GM13976 (cell line): ENCODE data around the gene KRTAP10-2.
"Not testable (repeated sequence)": the region's sequence is repeated elsewhere in the genome, so short reads cannot be mapped to it uniquely, and the experiment has no call there.

Experiments
- DNase-seq: peaks from one replicate; pipeline ENCODE4 v3.0.0; 2012; ENCODE audit warnings: low spot score
- in situ Hi-C: fragments of 300-500 bp; cut with MboI; formaldehyde crosslinking; loops from one replicate; pipeline ENCODE4 v1.12.0; 2022; ENCODE audit warnings: low sequenced_read_pairs, mixed read lengths, inconsistent platforms; ENCODE audit not compliant: unreplicated experiment
- TF ChIP-seq, protein P1 (sequence below): IDR thresholded peaks from 2 replicates; pipeline ENCODE4 v1.5.1; 2012; ENCODE audit warnings: borderline replicate concordance, mild to moderate bottlenecking; ENCODE audit not compliant: insufficient read depth; ENCODE audit errors: extremely low read depth, missing control alignments, control extremely low read depth

KRTAP10-2 gene

DNA sequence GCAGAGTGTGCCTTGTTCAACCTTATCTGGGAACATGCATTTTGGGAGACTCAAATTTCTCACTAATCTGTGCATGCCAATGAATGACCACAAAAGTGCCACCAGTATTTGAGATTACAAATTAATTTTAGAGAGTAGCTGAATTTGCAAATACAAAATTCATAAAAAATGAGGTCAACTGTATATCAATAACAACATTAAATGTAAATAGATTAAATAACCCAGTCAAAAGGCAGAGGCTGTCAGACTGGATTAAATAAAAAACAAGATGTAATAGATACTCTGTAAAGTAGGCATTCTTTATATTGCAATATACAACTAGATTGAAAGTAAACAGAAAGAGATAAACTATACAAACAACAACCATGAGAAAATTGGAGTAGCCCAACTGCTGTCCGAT lies 12.8 kb upstream of the KRTAP10-2 start:
- TF ChIP-seq, protein P1, sequence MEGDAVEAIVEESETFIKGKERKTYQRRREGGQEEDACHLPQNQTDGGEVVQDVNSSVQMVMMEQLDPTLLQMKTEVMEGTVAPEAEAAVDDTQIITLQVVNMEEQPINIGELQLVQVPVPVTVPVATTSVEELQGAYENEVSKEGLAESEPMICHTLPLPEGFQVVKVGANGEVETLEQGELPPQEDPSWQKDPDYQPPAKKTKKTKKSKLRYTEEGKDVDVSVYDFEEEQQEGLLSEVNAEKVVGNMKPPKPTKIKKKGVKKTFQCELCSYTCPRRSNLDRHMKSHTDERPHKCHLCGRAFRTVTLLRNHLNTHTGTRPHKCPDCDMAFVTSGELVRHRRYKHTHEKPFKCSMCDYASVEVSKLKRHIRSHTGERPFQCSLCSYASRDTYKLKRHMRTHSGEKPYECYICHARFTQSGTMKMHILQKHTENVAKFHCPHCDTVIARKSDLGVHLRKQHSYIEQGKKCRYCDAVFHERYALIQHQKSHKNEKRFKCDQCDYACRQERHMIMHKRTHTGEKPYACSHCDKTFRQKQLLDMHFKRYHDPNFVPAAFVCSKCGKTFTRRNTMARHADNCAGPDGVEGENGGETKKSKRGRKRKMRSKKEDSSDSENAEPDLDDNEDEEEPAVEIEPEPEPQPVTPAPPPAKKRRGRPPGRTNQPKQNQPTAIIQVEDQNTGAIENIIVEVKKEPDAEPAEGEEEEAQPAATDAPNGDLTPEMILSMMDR: no peak
- in situ Hi-C loops: no loop called here
- no peak for DNase-seq

- DNase-seq: no peak
- in situ Hi-C loops: no loop called here
- TF ChIP-seq, protein P1: no peak
These were observed 7.4 kb upstream of the KRTAP10-2 start, which contains the start of gene KRTAP10-3 for GRCh38 chr21:44558695-44559094. KRTAP10-3 (minus strand) TSS chr21:44558795; CDS start chr21:44558715, 80 bp downstream.

GRCh38 chr21:44558329-44558675 lies 7.0 kb upstream of the KRTAP10-2 start:
- DNase-seq, in situ Hi-C loops: not testable (repeated sequence)

- in situ Hi-C loops: no loop called here
- DNase-seq: no peak
- TF ChIP-seq, protein P1: no peak
These were observed 6.4 kb upstream of the KRTAP10-2 start for GRCh38 chr21:44557491-44558328.

GRCh38 chr21:44556879-44557278 lies 5.6 kb upstream of the KRTAP10-2 start:
- in situ Hi-C loops: no loop called here
- DNase-seq: no peak
- TF ChIP-seq, protein P1: no peak

DNA sequence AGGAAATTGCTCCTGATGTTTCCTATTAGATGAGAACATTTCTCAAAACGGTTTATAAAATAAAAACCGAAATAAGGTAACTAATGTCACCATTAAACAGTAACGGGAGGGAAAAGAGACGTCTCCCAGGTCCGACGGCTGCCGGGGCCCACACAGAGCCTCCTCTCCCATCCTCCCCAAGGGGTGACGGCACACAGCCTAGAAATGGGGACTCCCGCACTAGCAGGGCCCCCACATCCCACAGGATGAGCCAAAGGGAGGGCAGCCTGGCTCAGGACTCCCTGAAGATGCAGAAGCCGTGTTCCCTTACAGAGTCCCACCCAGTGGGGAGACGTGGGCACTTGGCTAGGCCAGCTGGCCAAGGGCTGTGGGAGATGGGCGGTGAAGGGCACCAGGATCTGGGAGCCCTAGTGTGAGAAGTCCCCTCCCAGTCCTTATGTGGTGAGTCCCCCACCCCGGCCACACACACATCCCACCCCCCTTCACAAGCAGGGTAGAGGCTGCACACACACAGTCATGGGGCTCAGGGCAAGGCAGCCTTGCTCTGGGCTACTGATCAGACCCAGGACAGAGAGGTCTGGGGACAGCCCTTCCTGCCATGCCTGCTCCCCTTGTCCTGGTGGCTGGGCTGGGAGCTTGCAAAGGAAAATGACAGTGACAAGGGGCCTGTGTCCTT lies 4.0 kb upstream of the KRTAP10-2 start:
- DNase-seq: no peak
- in situ Hi-C loops: no loop called here
- TF ChIP-seq, protein P1: no peak

- TF ChIP-seq, protein P1: no peak
- DNase-seq: no peak
- in situ Hi-C loops: no loop called here
These were observed 1.4 kb upstream of the KRTAP10-2 start for GRCh38 chr21:44552681-44553080.
